HepG2 (cell line): ENCODE data around the gene EEF2. TPM values are rescaled to one million over a fixed set of nuclear protein-coding genes. Genes with fewer than 3 reads are reported as not detected.

ENCODE experiments used
- AHR ChIP-seq: IDR thresholded peaks from 2 replicates; pipeline ENCODE4 v1.6.1; 2018; ENCODE audit warnings: missing genetic modification reagents, missing compliant biosample characterization
- CHD4 ChIP-seq: fragments of 200-600 bp; sonication (generic); IDR thresholded peaks from 2 replicates; pipeline ENCODE4 v1.7.0; 2017; ENCODE audit warnings: mild to moderate bottlenecking, low read length, borderline replicate concordance
- HOXA9 ChIP-seq: sonication (generic); formaldehyde crosslinking; IDR thresholded peaks from 2 replicates; pipeline ENCODE4 v1.8.1; 2022; ENCODE audit warnings: missing genetic modification reagents, mild to moderate bottlenecking, moderate library complexity, borderline replicate concordance
- JUNB ChIP-seq: sonication (generic); formaldehyde crosslinking; IDR thresholded peaks from 2 replicates; pipeline ENCODE4 v1.8.0; 2022; ENCODE audit warnings: missing genetic modification reagents, mild to moderate bottlenecking, borderline replicate concordance
- MED13 ChIP-seq: sonication (generic); formaldehyde crosslinking; IDR thresholded peaks from 2 replicates; pipeline ENCODE4 v1.5.0; 2020; ENCODE audit warnings: missing genetic modification reagents
- MEIS2 ChIP-seq: sonication (generic); formaldehyde crosslinking; IDR thresholded peaks from 2 replicates; pipeline ENCODE4 v1.9.0; 2021; ENCODE audit warnings: mild to moderate bottlenecking, missing genetic modification reagents
- MTERF4 ChIP-seq: sonication (generic); formaldehyde crosslinking; IDR thresholded peaks from 2 replicates; pipeline ENCODE4 v1.8.0; 2023; ENCODE audit warnings: mild to moderate bottlenecking, missing genetic modification reagents
- NAIF1 ChIP-seq: sonication (generic); formaldehyde crosslinking; IDR thresholded peaks from 2 replicates; pipeline ENCODE4 v1.5.0; 2020; ENCODE audit warnings: mild to moderate bottlenecking, missing genetic modification reagents, borderline replicate concordance
- STAG1 ChIP-seq: sonication (generic); formaldehyde crosslinking; IDR thresholded peaks from 2 replicates; pipeline ENCODE4 v1.4.0; 2020; ENCODE audit warnings: missing genetic modification reagents
- TCF12 ChIP-seq, 2 experiments: fragments of 450-650 bp in 1 of 2; sonication (generic) in 1 of 2; formaldehyde crosslinking in 1 of 2; IDR thresholded peaks; 2 replicates each; pipeline versions ENCODE4 v1.6.1 to v1.8.0; 2017 to 2022; ENCODE audit warnings: antibody characterized with exemption in 1 of 2, mild to moderate bottlenecking in 1 of 2, missing genetic modification reagents in 1 of 2, moderate library complexity in 1 of 2
- TMF1 ChIP-seq: sonication (generic); formaldehyde crosslinking; IDR thresholded peaks from 2 replicates; pipeline ENCODE4 v1.8.1; 2022; ENCODE audit warnings: low read depth, missing genetic modification reagents
- ZBTB2 ChIP-seq: sonication (generic); formaldehyde crosslinking; IDR thresholded peaks from 2 replicates; pipeline ENCODE4 v1.8.0; 2022; ENCODE audit warnings: low read depth, missing genetic modification reagents
- ZNF431 ChIP-seq: sonication (generic); formaldehyde crosslinking; IDR thresholded peaks from 2 replicates; pipeline ENCODE4 v1.9.0; 2022; ENCODE audit warnings: missing genetic modification reagents, low read depth, mild to moderate bottlenecking, borderline replicate concordance
- ZNF614 ChIP-seq: IDR thresholded peaks from 2 replicates; pipeline ENCODE4 v1.6.1; 2018; ENCODE audit warnings: missing biosample characterization, missing genetic modification reagents, inconsistent platforms, borderline replicate concordance
- ZNF646 ChIP-seq: sonication (generic); formaldehyde crosslinking; IDR thresholded peaks from 2 replicates; pipeline ENCODE4 v1.9.0; 2021; ENCODE audit warnings: mild to moderate bottlenecking, missing genetic modification reagents
- polyA plus RNA-seq, 8 experiments: library from polyadenylated mRNA; depleted of rRNA in 3 of 8; stranded (reverse) in 7 of 8; unstranded in 1 of 8; fragments of >200 nt; fragmentation: Illumina TruSeq in 4 of 8; extraction: Trizol in 4 of 8; gene quantifications; 2 replicates each; pipeline versions ENCODE4 v1.2.1 to v1.2.3, GENCODE V29; 2011 to 2016; ENCODE audit warnings: low read depth in 4 of 8, missing spikeins in 1 of 8, mixed read lengths in 1 of 8; ENCODE audit not compliant: insufficient read depth in 1 of 8
- total RNA-seq, 5 experiments: library from RNA; depleted of rRNA; stranded (reverse); fragments of >200 nt; fragmentation: Illumina TruSeq; extraction: Trizol; gene quantifications; 2 replicates each; pipeline ENCODE4 v1.2.3, GENCODE V29; 2016; ENCODE audit warnings: low read depth in 1 of 5
- TF ChIP-seq, protein P1 (sequence below): sonication (generic); formaldehyde crosslinking; IDR thresholded peaks from 2 replicates; pipeline ENCODE4 v1.4.0; 2020; ENCODE audit warnings: mild to moderate bottlenecking, missing genetic modification reagents
- TF ChIP-seq, protein P2 (sequence below): sonication (generic); formaldehyde crosslinking; IDR thresholded peaks from 2 replicates; pipeline ENCODE4 v1.4.0; 2020; ENCODE audit warnings: missing genetic modification reagents

EEF2 gene
- total and polyA plus RNA-seq, 2 of the 13 experiments (the other 11 are each of a cell fraction or from before 2014, with no cell fraction given) = 1,441 to 1,777 TPM

GRCh38 chr19:3970808-3971598 lies 14.3 kb downstream of the EEF2 start, which contains the start of gene DAPK3 (continued):
- TF ChIP-seq ZNF646 (CRISPR knock-in tag) (no peak), ZNF614 (CRISPR knock-in tag) (no peak), AHR (CRISPR knock-in tag) (no peak), MED13 (CRISPR knock-in tag) (no peak), ZBTB2 (CRISPR knock-in tag) (no peak), MEIS2 (peak; percentile 16; the same call in 1 of the 2 replicates), HOXA9 (no peak), MTERF4 (CRISPR knock-in tag) (no peak), TCF12 (IDR thresholded peaks at IDR 0.05) (no peak), TCF12 (CRISPR knock-in tag; IDR thresholded peaks at IDR 0.05) (no peak), CHD4 (no peak), JUNB (no peak), NAIF1 (CRISPR knock-in tag) (no peak), TMF1 (CRISPR knock-in tag) (no peak), STAG1 (CRISPR knock-in tag) (no peak), ZNF431 (CRISPR knock-in tag) (no peak)
- TF ChIP-seq, protein P1, sequence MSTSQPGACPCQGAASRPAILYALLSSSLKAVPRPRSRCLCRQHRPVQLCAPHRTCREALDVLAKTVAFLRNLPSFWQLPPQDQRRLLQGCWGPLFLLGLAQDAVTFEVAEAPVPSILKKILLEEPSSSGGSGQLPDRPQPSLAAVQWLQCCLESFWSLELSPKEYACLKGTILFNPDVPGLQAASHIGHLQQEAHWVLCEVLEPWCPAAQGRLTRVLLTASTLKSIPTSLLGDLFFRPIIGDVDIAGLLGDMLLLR (CRISPR knock-in tag) = no peak
- TF ChIP-seq, protein P2, sequence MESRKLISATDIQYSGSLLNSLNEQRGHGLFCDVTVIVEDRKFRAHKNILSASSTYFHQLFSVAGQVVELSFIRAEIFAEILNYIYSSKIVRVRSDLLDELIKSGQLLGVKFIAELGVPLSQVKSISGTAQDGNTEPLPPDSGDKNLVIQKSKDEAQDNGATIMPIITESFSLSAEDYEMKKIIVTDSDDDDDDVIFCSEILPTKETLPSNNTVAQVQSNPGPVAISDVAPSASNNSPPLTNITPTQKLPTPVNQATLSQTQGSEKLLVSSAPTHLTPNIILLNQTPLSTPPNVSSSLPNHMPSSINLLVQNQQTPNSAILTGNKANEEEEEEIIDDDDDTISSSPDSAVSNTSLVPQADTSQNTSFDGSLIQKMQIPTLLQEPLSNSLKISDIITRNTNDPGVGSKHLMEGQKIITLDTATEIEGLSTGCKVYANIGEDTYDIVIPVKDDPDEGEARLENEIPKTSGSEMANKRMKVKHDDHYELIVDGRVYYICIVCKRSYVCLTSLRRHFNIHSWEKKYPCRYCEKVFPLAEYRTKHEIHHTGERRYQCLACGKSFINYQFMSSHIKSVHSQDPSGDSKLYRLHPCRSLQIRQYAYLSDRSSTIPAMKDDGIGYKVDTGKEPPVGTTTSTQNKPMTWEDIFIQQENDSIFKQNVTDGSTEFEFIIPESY (CRISPR knock-in tag) = peak; percentile 52
